A673 (cell line): ENCODE data around the gene TRABD2A.

ENCODE experiments used
- CTCF ChIP-seq: fragments of 300-800, 200-600 bp; sonication (generic); conservative IDR thresholded peaks from 2 replicates; pipeline ENCODE4 v1.5.1; 2017; ENCODE audit warnings: low read depth, mild to moderate bottlenecking, antibody characterized with exemption, low read length, moderate library complexity, mixed read lengths
- EZH2 ChIP-seq: fragments of 200-600 bp; sonication (generic); IDR thresholded peaks from 2 replicates; pipeline ENCODE4 v1.6.1; 2017; ENCODE audit warnings: borderline replicate concordance, low read depth, mild to moderate bottlenecking, mixed read lengths, antibody characterized with exemption, low read length; ENCODE audit not compliant: poor library complexity, severe bottlenecking

- TF ChIP-seq CTCF: no peak
- TF ChIP-seq EZH2: no peak
These were observed 29.0 kb downstream of the TRABD2A start for GRCh38 chr2:84851876-84852275.
